DOHH2 (cell line): ENCODE results near the gene SMLR1.

Source experiments
- H3F3A ChIP-seq: fragments of 200-600 bp; sonication (generic), shearing (Covaris generic); 2 replicates; pipeline ENCODE4 v1.6.0; 2016; ENCODE audit warnings: antibody characterized with exemption, mild to moderate bottlenecking; ENCODE audit not compliant: control insufficient read depth, insufficient read depth
- H3K27ac ChIP-seq: fragments of 200-600 bp; sonication (generic); 2 replicates; pipeline ENCODE4 v1.5.1; 2014; ENCODE audit warnings: low read depth, mild to moderate bottlenecking, low read length, moderate library complexity
- H3K27me3 ChIP-seq: fragments of 200-600 bp; sonication (generic); 2 replicates; pipeline ENCODE4 v1.6.1; 2014; ENCODE audit warnings: mild to moderate bottlenecking, low read length, mixed read lengths; ENCODE audit not compliant: control insufficient read depth
- H3K36me3 ChIP-seq: fragments of 200-600 bp; sonication (generic); 2 replicates; pipeline ENCODE4 v1.6.1; 2014; ENCODE audit warnings: mild to moderate bottlenecking, low read length, moderate library complexity, mixed read lengths; ENCODE audit not compliant: control insufficient read depth
- H3K4me1 ChIP-seq: fragments of 200-600 bp; sonication (generic); 2 replicates; pipeline ENCODE4 v1.6.1; 2014; ENCODE audit warnings: mild to moderate bottlenecking, low read length, mixed read lengths; ENCODE audit not compliant: control insufficient read depth
- H3K4me2 ChIP-seq: fragments of 200-600 bp; sonication (generic); 2 replicates; pipeline ENCODE4 v1.6.0; 2014; ENCODE audit warnings: mild to moderate bottlenecking, low read length, moderate library complexity
- H3K4me3 ChIP-seq: fragments of 200-600 bp; sonication (generic); 2 replicates; pipeline ENCODE4 v1.5.1; 2014; ENCODE audit warnings: mild to moderate bottlenecking, low read length, mixed read lengths
- H3K79me2 ChIP-seq: fragments of 200-600 bp; sonication (generic); 2 replicates; pipeline ENCODE4 v1.6.1; 2014; ENCODE audit warnings: mild to moderate bottlenecking, low read length, mixed read lengths; ENCODE audit not compliant: control insufficient read depth
- H3K9me2 ChIP-seq: fragments of 200-600 bp; sonication (generic); replicated peaks from 2 replicates; pipeline ENCODE4 v1.6.1; 2014; ENCODE audit warnings: mild to moderate bottlenecking, low read length, mixed read lengths; ENCODE audit not compliant: control insufficient read depth
- H3K9me3 ChIP-seq: fragments of 200-600 bp; sonication (generic); 2 replicates; pipeline ENCODE4 v1.6.1; 2014; ENCODE audit warnings: antibody characterized with exemption, low read length, mixed read lengths; ENCODE audit not compliant: control insufficient read depth, insufficient read depth
- H4K20me1 ChIP-seq: fragments of 200-600 bp; sonication (generic); 2 replicates; pipeline ENCODE4 v1.6.0; 2014; ENCODE audit warnings: low read depth, mild to moderate bottlenecking, antibody characterized with exemption, low read length, moderate library complexity; ENCODE audit not compliant: control insufficient read depth, insufficient read depth
- CTCF ChIP-seq: fragments of 200-600 bp; sonication (generic); IDR thresholded peaks from one replicate; pipeline ENCODE4 v1.5.1; 2014; ENCODE audit warnings: antibody characterized with exemption, mild to moderate bottlenecking, low read depth, low read length; ENCODE audit not compliant: poor library complexity, severe bottlenecking
- EZH2phosphoT487 ChIP-seq: fragments of 200-600 bp; sonication (generic); IDR thresholded peaks from 2 replicates; pipeline ENCODE4 v1.6.1; 2017; ENCODE audit warnings: borderline replicate concordance, mild to moderate bottlenecking, antibody characterized with exemption, low read length, moderate library complexity, mixed read lengths

SMLR1 gene

GRCh38 chr6:130827247-130828149, at the start of gene SMLR1:
Gene SMLR1 (plus strand): TSS chr6:130827406. CDS start chr6:130827414, 8 bp downstream.
- H3K36me3 ChIP-seq: no peaks in the 10 kb centered on the region
- no peak within 1 kb of the TSS for H3K4me2 ChIP-seq
- no peaks in the 10 kb centered on the region for H4K20me1 ChIP-seq
- H3K4me3 ChIP-seq: no peak within 1 kb of the TSS
- H3K4me1 ChIP-seq: no peaks in the 10 kb centered on the region
- no peaks in the 10 kb centered on the region for H3K27me3 ChIP-seq
- TF ChIP-seq EZH2phosphoT487: no peak
- no peak for TF ChIP-seq CTCF
- no peak within 1 kb of the TSS for H3K27ac ChIP-seq
- H3K79me2 ChIP-seq: no peaks in the 10 kb centered on the region
- H3F3A ChIP-seq: no peaks in the 10 kb centered on the region
- H3K9me3 ChIP-seq: no peaks in the 10 kb centered on the region
- H3K9me2 ChIP-seq: no peaks in the 10 kb centered on the region

GRCh38 chr6:130778946-130779657, 48.1 kb upstream of the SMLR1 start:
- no peaks in the 10 kb centered on the region for H3K79me2 ChIP-seq
- no peaks in the 10 kb centered on the region for H3K27me3 ChIP-seq
- H3K4me3 ChIP-seq: no peak overlapping the region
- no peaks in the 10 kb centered on the region for H3F3A ChIP-seq
- H4K20me1 ChIP-seq: no peaks in the 10 kb centered on the region
- no peaks in the 10 kb centered on the region for H3K36me3 ChIP-seq
- H3K9me2 ChIP-seq: no peaks in the 10 kb centered on the region
- no peak for TF ChIP-seq CTCF
- no peak for TF ChIP-seq EZH2phosphoT487
- no peak overlapping the region for H3K4me2 ChIP-seq
- no peaks in the 10 kb centered on the region for H3K9me3 ChIP-seq
- H3K4me1 ChIP-seq: no peaks in the 10 kb centered on the region
- H3K27ac ChIP-seq: no peak overlapping the region

DNA sequence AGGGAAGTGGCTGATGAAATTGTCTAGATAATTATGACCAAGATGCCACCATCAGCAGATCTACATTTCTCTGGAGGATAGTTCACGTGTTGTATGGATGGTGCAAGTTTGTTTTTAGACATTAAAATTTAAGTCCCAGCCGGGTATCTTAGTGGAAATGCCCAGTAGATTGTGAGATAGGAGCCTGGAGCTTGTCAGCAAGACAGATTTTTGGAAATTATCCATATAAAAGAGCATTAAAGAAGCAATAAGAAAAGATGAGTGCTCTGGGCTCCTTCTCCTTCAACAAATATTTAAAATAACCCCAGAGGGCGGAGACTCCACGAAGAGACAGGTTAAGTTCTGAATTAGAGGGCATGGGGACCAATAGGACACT, 47.6 kb upstream of the SMLR1 start:
- H3F3A ChIP-seq: no peaks in the 10 kb centered on the region
- no peak overlapping the region for H3K4me3 ChIP-seq
- H3K79me2 ChIP-seq: no peaks in the 10 kb centered on the region
- no peaks in the 10 kb centered on the region for H3K4me1 ChIP-seq
- no peaks in the 10 kb centered on the region for H3K36me3 ChIP-seq
- no peaks in the 10 kb centered on the region for H4K20me1 ChIP-seq
- no peaks in the 10 kb centered on the region for H3K9me2 ChIP-seq
- H3K27me3 ChIP-seq: no peaks in the 10 kb centered on the region
- no peaks in the 10 kb centered on the region for H3K9me3 ChIP-seq
- H3K4me2 ChIP-seq: no peak overlapping the region
- TF ChIP-seq EZH2phosphoT487 (no peak), CTCF (no peak)
- H3K27ac ChIP-seq: no peak overlapping the region
